Bone marrow (tissue), 2 donors: Measurements from ENCODE around the gene TPX2.

Experiments
- DNase-seq, 2 donors: peaks; one replicate each; lab custom pipeline; 2025; lab: John Stamatoyannopoulos, UW

TPX2 gene

GRCh38 chr20:31831211-31831610, 92.1 kb downstream of the TPX2 start:
- DNase-seq: no peak

GRCh38 chr20:31831771-31832306, 92.7 kb downstream of the TPX2 start:
- no peak for DNase-seq

DNA sequence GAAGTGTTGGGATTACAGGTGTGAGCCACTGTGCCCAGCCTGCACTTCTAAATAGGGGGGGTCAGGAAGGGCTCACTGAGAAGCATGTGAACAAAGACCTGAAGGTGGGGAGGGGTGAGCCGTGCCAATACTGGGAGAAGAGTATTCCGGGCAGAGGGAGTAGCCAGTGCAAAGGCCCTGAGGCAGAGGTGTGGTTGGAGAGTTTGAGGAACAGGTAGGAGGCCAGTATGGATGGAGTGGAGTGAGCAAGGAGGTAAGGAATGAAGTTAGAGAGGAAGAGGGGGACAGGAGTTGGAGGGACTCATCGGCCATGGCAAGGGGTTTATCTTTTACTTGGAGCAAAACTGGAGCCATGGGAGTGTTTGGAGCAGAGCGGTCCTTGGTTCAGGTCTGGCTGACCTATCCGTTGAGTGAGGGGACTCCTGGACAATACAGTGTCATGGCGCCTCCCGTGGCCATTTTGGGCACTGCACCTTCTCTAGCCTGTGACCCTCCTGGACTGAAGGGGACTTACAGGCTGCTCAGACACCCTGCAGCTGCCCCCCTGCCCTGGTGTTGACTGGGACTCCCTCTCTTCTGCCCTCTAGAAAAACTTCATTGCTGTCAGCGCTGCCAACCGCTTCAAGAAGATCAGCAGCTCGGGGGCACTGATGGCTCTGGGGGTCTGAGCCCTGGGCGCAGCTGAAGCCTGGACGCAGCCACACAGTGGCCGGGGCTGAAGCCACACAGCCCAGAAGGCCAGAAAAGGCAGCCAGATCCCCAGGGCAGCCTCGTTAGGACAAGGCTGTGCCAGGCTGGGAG, 94.2 kb downstream of the TPX2 start:
- peak; percentile 22 to 45 for DNase-seq

- DNase-seq: no peak
Observed at GRCh38 chr20:31833931-31834521, 94.9 kb downstream of the TPX2 start.

DNA sequence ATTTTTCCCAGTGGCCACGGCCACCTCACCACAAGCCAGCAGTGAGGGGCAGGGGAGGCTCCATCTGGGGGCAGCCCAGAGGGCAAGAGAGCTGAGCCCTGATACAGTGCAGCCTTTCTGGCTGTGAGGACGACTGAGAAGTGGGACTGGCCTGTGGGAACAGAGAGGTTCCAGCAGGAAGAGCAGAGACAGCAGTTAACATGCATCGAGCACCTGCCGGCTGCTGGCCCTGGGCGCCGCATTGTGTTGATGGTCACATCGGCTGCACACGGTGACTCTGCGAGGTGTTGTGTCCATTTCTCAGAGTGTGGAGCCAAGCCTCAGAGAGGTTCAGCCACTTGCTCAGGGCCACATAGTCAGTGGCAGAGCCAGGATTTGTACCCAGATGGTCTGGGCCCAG, 96.5 kb downstream of the TPX2 start:
- no peak for DNase-seq

GRCh38 chr20:31835977-31836852, 97.1 kb downstream of the TPX2 start:
- DNase-seq: peak; percentile 61 to 75

DNA sequence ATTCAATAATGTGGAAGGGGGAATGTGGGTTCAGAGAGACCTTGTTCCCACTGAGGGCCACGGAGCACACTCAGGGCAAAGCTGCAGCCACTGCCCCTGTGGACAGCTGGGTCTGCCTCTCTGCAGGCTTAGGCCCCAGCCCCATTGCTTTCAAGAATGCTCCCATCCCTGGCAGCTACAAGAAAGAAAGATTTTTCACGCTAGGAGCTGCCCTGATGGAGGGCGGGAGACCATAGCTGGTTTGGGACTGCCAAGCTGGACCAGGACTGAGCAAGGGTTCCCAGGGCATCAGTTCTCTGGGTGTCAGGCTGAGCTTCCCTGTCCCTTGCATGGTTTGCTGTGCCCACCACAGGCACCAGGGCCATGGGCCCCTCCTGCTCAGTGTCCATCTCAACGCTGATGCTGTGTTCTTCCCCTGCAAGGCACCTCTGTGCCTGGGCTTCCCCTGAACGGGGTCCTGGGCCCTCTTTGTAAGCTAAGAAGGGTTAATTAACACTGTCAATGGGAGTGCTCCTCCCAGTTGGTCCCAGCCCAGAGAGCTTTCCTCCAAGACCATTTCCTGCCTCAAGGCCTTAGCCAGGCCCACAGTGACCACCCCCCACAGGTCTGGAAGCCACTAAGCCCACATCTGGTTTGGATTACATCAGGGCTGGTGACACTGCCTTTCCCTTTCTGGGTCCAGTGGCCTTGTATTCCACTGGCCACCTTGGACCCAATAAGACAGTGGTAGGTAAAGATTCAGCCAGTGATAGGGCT, 97.9 kb downstream of the TPX2 start:
- no peak for DNase-seq

- peak; percentile 4 to 36 for DNase-seq
Observed at GRCh38 chr20:31837896-31838397, 98.9 kb downstream of the TPX2 start.

DNA sequence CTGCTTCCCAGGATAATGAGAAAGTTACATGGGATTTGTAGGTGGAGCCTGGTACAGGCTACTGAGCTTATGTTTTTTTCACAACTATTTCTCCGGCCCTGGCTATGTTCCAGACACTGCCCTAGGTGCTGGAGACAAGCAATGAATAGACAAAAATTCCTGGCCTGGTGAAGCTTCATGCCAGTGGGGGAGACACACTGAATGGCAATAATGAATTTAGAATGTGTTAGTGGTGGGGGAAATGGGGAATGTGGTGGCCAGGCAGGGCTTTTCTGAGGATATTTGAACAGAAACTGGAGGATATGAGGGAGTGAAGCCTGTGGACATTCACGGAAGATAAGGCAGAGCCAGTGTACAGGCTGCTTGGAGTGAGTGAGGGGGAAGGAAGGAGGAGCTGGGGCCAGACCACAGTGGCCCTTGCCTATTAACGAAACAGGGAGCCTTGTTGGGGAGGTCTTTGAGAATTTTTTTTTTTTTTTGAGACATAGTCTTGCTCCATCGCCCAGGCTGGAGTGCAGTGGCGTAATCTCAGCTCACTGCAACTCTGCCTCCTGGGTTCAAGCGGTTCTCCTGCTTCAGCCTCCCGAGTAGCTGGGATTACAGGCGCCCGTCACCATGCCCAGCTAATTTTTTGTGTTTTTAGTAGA, 99.7 kb downstream of the TPX2 start:
- DNase-seq: no peak

GRCh38 chr20:31839782-31840487, 100.8 kb downstream of the TPX2 start:
- no peak for DNase-seq

DNA sequence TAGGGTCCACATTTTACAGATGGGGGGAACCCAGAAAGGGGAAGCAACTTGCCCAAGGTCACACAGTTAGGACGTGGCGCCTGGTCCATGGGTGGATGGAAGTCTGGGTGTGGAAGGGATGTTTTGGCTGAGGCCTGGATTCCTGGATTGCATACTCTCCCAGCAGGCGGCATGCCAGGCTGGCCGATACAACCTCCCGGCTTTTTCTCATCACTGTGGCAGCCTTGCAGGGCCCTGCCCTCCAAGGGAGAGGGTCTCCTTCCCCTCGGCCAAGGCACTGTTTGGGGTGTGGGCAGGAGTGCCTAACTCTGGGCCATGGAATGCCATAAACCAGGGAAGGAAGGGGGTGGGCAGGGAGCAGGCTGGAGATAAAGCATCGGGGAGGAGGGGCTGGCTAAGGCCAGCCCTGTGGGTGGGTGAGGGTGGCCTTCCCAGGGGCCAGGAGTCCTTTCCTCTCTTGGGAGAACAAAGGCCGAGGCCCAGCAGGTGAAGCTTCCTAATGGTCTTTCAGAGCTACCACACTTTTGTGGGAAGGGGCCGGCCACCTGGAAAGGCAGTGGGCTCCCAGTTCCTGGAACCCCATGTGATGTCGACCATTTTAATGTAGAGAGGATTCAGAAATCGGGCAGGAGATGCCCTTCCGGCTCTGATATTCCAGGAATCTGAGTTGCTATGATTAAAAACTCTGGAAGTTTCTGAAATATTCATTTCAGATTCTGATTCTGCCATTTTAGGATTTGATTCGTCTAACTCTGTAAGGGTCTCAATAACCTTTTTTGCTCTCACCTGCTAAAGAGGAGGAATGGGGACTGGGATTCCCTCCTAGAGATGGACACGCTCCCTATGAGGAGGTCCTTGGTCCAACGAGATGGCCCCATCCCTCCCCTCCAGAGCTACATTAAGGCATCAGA, 102.1 kb downstream of the TPX2 start:
- DNase-seq: no peak

DNA sequence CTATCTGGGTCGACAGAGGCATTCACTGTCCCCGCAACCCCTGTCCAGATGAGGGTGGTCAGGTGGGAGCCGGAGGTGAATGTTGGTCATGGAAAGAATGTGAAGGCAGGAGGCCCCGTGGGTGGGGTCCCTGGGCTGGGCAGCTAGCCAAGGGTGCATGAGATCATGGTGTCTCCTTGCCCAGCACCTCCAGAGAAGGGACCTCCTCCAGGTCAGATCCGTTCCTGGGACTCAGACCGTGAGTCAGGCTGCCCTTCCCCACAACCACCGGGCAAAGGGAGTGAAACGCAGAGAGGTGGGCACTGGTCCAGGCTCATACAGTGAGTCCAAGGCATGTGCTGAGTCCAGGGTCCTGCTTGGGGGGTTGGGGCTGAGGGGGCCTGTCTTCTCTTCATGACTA, 102.8 kb downstream of the TPX2 start:
- DNase-seq: no peak

DNA sequence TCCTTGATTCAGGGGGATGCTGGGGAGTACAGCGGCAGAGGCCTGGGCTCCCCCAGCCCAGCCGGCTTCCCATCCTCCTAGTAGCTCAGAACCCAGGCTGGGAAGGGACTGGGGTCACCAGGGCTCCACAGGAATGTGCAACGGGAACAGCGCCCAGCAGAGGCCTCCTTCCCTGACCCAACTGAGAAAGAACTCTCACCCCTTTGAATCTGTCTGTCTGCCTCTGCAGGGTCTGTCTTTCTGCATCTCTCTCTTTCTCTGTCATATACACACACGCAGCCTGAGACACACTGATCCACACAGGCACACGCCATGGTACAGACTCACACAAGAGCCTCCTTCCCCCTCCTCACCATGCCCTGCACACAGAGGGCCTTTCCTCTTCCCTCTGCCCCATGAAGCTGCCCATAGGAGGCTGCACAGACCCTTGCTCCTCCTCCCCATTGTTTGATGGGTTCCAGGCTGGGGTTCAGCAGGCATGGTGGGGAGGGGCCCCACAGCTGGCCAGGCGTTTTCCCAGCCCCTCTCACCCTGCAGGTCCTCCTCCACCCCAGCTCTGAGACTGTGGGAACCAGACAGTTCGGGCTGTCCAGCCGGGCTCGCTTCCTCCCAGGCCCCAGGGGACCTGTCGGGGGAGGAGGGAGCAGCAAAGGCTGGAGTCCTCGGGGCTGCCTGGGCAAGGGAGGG, 103.5 kb downstream of the TPX2 start:
- no peak for DNase-seq

GRCh38 chr20:31843288-31843687, 104.2 kb downstream of the TPX2 start:
- DNase-seq: no peak

DNA sequence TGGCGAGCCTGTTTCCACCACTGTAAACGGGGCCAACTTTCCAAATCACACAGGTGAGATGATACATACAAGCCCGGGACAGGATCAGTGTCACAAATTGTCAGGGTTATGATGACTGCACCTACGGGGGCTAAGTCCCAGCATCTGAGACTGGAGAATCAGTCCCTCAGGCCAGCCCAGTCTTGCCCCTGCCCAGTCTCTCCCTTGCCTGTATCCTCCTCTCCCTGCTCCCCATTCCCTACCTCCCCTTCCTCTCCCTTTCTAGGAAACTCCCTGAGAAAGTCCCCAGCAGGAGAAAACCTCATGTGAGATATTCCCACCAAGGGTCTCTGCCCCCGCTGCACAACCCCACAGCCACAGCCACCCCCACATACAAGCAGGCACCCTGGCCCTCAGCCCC, 104.8 kb downstream of the TPX2 start:
- no peak for DNase-seq

- DNase-seq: no peak
Observed at GRCh38 chr20:31844737-31845299, 105.7 kb downstream of the TPX2 start.

DNA sequence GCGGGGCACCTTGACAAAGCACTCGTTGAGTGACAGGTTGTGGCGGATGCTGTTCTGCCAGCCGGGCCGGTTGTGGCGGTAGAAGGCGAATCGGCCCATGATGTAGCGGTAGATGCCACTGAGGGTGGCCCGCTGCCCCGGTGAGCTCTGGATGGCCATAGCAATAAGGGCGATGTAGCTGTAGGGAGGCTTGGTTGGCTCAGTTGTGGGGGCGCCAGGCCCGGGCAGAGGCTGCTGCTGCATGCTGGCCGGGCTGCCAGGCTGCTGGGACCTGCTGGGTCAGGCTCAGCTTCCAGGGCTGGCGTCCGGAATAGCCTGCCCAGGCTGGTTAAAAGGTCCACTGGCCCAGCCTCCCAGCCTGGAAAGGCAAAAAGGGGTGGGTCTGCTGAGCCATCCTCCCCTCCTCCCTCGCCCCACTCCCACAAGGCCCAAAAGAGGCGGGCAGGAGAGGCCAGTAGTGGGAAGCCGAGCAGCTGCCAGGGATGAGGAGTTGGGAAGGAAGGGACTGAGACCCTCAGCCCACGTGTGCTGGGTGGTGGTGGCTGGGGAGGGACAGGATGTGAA, 106.3 kb downstream of the TPX2 start, which contains the start of gene FOXS1:
Gene FOXS1 (minus strand): TSS at position 305 of the 564 bp plus-strand sequence. CDS start 62 bp downstream, at position 243.
- DNase-seq: no peak

DNA sequence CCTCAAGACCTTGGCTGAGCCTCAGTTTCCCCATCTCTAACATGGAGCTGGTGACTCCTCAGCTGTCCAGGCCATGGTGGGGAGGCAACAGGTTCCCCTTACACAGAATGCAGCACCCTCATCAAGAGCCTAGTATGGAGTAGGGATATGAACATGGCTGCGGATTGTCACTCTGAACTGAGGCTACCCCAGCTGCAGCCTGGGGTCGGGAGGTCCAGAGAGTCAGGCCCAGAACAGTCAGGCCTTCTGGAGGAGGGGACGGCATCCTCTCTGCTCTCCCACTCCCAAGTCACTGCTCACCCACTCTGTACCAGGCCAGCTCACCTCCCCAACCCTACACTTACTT, 107.7 kb downstream of the TPX2 start:
- no peak for DNase-seq
